Measurements from ENCODE around the gene UEVLD.
"Not testable (repeated sequence)": the region's sequence is repeated elsewhere in the genome, so short reads cannot be mapped to it uniquely, and the experiment has no call there.

The UEVLD gene

DNA sequence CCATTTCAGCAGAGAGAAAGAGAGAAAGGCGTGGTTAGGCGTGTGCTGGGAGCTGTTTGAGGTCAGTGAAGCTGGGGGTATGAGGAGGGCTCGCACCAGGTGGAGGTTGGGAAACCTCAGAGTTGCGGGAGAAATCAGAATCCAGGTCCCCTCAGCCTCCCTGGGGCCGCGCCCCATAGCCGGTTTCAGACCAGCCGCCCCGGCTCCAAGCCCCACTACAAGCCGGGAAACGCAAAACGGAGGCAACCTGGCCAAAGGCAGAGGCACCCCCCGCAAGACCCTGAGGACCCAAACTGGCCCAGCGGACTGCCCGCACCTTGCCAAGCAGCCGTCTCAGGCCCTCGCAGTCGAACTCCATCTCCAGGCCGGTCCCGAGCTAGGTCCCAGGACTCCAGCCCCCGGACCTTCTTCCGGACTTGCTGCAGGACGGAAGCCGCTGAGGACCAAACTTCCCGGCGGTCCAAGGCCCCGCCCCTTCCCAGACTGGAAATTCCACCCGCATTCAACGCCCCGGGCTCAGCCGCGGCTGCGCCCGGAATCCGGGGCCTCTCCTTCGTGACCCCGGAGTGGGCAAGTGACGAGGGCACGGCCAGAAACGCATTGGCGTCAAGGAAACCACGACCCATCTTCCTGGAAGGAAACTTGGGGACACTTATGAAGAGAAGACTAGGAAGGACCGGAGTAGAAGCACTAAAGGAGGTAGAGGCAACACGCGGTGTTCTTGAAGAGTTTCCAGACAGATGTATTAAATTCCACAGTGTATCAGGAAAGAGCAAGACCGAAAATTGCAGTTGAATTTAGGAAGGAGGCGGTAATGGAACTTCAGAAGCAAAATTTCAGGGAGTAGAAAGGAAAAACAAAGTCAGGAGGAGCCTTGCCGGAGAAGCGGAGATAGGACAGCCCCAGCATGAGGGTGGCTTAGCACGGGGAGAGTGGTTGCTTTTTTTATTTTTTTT lies at the start of gene UEVLD:
TSS of gene UEVLD (minus strand) at position 438 of the 956 bp plus-strand sequence. CDS start at position 358, 80 bp downstream.
- DNase-seq, result peak; percentile 52

DNA sequence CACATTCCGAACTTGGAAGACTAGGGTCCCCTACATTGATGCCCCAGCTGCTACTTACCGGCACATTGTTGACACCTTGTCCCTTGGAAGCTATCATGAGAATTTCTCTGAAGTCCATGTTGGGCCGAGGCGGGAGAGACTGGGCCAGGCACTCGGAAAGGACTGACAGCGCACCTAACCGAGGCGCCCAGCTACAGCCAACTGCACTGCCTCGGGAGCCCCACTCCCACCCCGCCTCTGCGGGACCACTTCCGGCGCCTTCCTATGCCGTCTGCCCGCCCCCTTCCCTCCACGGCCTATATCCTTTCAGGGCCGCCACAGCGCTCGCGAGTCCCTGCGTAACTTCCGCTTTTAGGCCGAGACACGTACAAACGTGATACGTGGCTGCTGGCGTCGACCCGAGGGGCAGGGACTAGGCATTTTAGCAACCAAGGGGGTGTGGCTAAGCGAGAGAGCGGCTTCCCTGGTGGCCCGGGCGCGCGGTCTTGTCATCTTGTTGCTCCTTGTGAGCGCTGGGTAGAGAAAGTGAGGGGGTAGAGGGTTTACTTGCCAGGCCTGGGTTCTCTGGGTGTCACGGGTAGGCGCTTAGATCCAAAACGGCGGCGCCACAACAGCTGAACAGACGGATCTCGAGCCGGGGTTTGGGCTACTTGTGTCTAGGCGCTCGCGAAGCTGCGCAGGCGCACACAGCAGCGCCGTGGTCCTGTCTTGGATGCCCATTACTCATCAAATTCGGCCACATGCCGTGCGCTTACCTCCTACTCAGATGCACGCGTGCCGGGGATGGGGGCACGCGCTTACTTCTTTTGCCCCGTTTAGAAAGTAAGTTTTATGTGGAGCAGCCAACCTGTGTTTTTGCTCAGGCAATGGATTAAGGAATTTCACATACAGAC lies 45.9 kb upstream of the UEVLD start, which contains the start of gene SPTY2D1:
TSS of gene SPTY2D1 (minus strand) at position 203 of the 893 bp plus-strand sequence. CDS start at position 118, 85 bp downstream.
- DNase-seq, result peak; percentile 98

GRCh38 chr11:18633256-18634139 lies 45.0 kb upstream of the UEVLD start:
- DNase-seq, result no peak

- DNase-seq, result no peak
These were observed 44.3 kb upstream of the UEVLD start for GRCh38 chr11:18632841-18633240.

DNA sequence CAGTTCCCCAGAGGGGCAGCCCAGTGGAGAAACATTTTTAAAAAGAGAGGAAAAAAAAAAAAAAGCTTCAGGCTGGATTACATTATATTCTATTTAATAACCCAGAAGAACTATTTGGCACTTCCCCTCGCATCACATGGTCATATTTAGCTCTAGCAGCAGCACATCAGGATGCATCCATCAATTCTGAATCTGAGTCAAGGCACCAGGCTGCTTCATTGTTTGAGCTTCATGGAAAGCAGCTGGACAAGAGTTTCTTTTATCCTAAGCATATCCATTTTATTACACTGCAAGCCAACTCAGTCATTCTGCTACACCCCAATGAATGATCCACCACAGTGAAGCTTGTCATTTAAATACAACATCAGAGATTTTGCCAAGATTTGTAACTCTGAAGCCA lies 35.6 kb upstream of the UEVLD start:
- DNase-seq, result no peak

DNA sequence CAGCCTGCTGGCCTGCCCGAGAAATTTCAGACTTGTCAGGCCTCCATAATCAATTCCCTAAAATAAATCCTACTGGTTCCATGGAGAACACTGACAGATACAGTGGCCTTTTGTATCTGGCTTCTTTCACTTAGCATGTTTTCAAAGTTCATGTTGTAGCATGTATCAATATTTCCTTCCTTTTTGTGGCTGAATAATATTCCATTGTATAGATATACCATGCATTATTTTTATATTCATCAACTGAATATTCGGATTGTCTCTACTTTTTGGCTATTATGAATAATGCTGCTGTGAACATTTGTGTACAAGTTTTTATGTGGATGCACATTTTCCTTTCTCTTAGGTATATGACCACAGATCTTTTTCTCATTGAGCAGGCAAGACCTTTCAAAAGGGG lies 35.2 kb upstream of the UEVLD start:
- DNase-seq, result no peak

GRCh38 chr11:18618342-18619025 lies 29.9 kb upstream of the UEVLD start:
- DNase-seq, result no peak

DNA sequence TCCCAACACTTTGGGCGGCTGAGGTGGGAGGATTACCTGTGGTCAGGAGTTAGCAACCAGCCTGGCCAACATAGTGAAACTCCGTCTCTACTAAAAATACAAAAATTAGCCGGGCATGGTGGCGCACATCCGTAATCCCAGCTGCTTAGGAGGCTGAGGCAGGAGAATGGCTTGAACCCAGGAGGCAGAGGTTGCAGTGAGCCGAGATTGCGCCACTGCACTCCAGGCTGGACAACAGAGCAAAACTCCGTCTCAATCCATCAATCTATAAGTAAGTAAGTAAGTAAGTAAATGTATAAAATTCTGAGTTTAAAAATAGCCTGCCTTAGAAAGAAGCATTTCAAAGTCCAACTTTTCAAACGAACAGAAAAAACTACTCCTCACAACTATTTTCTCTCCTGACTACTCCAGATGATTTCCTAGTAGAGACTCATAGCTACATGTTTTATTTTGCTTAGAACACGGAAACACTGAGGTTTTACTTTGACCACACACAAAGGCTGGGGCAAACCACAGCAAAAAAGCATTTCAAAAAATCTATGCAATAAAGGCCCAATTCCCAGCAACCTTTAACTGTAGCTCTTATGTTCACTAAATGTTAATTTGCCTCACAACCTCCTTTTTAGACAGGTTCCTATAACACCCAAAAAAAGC lies 29.3 kb upstream of the UEVLD start:
- DNase-seq, result no peak

DNA sequence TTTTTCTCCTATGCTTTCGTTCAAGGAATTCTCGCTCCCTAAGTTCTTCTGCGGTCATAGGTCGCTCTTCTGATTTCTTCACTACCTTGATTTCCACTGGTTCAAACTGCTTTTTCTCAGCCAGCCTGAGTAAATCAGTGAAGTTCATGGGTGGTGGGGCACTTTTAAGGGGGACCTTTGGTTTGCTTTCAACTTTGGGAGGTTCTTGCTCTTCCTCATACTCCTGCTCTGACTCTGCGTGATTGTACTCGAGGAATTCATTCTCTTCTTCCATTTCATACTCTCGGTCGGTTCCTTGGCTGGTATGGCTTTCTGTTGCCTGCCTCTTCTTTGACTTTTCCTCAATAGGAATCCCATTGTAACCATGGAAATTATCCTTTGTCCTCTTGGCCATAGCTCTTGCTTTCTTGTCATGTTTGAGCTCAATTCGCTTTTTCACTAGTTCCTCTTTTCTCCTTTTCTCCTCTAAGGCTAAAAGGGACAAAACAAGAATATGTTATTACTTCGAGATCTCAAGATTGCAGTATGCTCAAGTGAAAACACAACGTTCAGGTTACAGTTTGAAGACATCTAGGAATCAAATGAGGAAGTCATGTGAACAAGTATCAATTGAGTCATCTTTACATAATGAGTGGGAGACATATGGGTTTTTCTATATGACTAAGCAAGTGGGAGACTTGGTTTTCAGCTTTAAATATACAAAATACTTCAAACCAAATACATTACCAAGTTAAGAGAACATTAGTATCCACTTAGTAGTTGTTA lies 27.3 kb upstream of the UEVLD start:
- no peak for DNase-seq

DNA sequence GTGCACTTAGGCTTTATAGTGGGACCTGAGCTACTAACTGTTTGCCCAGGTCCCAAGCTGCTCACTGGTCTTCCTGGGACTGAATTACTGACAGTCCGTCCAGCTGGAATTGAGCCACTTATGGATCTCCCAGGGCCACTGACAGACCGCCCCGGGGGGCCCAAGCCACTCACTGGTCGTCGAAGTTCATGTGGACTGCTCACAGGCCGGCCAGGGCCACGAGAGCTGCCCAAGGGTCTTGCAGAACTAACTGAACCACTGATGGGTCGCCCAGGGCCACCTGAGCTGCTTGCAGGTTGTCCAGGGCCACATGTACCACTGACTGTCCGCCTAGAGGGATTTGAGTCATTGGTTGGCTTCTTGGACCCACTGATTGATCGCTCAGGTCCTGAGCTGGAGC lies 26.1 kb upstream of the UEVLD start:
- no peak for DNase-seq

DNA sequence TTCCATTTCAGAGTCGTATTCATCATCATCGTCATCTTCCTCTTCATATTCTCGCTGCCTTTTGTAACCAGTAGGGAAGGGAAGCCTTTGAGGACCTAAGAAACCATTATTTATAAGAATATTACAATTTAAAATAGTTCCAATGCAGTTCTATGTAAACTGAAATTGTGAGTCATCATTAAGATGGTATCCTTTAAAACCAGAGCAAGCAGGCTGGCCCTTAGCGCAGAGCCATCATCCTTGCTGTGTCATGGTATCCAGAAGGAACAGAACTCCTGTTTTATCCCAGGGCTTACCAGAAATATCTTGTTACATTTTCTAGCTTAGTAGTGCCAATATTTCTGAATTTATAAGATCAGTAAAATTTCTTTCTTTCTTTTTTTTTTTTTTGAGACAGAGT lies 23.9 kb upstream of the UEVLD start:
- DNase-seq, result no peak

DNA sequence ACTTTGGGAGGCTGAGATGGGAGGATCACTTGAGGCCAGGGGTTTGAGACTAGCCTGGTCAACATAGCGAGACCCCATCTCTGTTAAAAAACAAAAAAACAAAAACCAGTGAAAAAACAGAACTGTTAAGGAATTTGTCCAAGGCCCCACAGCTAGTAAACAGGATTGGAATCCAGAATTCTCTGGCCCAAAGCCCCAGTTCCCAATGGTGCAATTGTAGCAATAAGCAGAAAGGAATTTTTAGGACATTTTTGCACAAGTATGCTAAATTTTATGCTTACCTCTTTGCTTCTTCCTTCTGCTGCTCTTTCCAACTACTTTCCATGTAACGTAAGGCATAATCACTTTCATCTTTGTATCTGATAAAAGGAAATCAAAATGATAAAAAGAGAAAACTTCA lies 22.7 kb upstream of the UEVLD start:
- no peak for DNase-seq

GRCh38 chr11:18608376-18608775 lies 19.8 kb upstream of the UEVLD start:
- DNase-seq, result no peak

- no peak for DNase-seq
These were observed 12.5 kb upstream of the UEVLD start for GRCh38 chr11:18600915-18601569.

DNA sequence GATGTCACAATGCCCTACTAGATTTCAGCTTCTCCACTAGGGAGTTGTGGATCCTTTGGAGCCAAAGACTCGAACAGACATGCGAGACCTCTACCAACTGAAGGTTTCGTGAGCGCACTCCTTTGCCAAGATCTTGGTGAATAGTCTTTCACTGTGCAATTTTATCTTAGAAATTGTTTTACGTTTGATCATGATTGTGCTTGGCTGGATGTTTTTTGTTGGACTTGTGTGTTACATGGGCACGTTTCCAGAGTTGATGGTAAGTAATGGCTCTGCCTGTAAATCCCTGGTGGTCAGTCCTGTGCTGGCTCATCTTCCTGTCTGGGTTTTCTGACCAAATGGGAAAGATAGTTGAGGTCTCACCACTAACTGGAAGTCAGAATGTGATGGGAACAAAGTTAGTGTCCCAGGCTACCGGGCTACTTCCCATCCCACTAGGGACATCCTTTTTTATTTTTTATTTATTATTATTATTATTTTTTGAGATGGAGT lies 11.3 kb upstream of the UEVLD start, which contains the start of gene MISFA:
TSS of gene MISFA (plus strand) at position 51 of the 492 bp plus-strand sequence. CDS start at position 191, 140 bp downstream.
- no peak for DNase-seq

DNA sequence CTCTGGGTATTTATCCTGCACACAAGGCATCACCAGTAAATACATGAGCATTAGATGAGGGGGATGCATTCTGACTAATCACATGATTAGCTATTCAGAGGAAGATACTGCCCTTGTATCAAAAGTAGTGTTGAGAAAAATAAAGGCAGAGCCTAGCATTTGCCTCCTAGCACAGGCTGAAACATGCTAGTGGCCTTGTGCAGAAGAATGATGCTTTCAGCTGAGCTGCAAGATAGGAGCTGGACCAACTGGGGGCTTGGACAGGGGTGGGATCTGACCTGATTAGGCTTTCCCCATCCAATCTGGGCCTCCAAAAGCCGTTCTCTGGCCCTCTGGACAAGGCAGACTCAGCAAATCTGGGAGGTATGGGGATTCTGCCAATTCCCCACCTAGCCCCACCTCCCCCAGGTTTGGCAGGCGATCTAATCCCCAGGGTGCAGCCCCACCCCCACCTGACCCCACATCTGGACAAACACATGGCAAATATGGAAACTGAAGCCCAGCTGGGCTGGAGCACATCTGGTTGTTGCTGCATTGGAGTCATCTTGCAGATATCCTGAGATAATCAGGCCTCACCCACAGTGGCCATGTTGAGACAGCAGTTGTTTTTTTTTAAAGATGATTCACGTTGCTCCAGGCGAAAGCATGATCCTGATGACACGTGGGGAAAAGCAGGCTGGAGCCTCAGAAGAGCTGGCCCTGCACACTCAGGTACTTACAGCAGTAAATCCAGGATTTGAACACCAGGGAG lies 6.6 kb upstream of the UEVLD start:
- no peak for DNase-seq

- not testable (repeated sequence) for DNase-seq
These were observed 5.6 kb upstream of the UEVLD start for GRCh38 chr11:18594088-18594487.

DNA sequence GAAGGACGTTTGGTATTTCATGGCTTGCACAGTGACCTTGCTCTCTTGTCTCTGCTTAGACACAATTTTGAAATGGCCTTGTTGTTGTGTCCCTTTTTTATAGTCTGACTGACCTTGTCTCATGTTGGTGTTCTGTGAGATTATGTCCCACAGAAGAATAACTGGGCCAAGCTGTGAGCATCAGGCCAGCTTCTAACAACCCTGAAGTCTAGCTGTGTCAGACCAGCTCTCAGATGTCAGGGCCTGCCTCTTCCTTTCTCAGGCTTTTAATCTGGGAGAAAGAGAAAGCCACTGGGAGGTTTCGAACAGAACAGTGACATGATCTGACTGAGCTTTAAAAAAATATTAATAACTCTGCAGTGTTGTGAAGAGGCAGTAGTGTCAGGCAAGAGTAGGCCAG lies 2.0 kb upstream of the UEVLD start:
- no peak for DNase-seq

DNA sequence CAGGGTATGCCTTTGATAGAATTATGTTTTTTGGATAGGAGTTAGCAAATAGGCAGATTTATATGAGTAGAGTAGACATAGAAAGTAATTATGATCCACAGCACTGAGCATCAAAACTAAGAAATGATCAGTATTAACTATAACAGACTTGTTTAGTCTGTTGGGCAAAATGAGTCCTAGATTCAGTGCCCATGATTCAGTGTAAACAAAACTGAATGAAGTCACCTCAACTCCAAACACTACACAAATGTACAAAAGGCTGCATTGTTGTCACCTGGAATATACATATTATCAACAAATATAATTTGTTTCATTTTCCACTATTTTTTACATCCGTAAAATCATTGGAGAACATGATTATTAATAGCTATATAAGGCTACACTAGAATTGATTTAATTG lies 6.7 kb downstream of the UEVLD start:
- DNase-seq, result no peak

Measured in RPMI8226 (cell line).